ENCODE measurements around the gene PTGR3. TPM values are rescaled to one million over a fixed set of nuclear protein-coding genes. Genes with fewer than 3 reads are reported as not detected.

PTGR3 gene
- total RNA-seq, 4 donors from 2014 or later = 4.9 to 30.8 (median 21.7) TPM

- Histone ChIP-seq H3K9me3 (no peaks in the 10 kb centered on the region), H3K27me3 (no peaks in the 10 kb centered on the region), H3K27ac (no peak overlapping the region), H3K4me1 (no peaks in the 10 kb centered on the region), H3K36me3 (no peaks in the 10 kb centered on the region), H3K4me3 (no peak overlapping the region)
- no peak for DNase-seq
- intact Hi-C loops (cut with DNase I; ENCODE audit: low total_unique reads) = no loop called here
- TF ChIP-seq, protein P1, sequence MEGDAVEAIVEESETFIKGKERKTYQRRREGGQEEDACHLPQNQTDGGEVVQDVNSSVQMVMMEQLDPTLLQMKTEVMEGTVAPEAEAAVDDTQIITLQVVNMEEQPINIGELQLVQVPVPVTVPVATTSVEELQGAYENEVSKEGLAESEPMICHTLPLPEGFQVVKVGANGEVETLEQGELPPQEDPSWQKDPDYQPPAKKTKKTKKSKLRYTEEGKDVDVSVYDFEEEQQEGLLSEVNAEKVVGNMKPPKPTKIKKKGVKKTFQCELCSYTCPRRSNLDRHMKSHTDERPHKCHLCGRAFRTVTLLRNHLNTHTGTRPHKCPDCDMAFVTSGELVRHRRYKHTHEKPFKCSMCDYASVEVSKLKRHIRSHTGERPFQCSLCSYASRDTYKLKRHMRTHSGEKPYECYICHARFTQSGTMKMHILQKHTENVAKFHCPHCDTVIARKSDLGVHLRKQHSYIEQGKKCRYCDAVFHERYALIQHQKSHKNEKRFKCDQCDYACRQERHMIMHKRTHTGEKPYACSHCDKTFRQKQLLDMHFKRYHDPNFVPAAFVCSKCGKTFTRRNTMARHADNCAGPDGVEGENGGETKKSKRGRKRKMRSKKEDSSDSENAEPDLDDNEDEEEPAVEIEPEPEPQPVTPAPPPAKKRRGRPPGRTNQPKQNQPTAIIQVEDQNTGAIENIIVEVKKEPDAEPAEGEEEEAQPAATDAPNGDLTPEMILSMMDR (IDR thresholded peaks at IDR 0.05) = no peak
- no peak for TF ChIP-seq POLR2A (IDR thresholded peaks at IDR 0.05)
Observed at GRCh38 chr18:75235896-75236295, 27.0 kb upstream of the PTGR3 start.

GRCh38 chr18:75234901-75235300, 26.0 kb upstream of the PTGR3 start:
- intact Hi-C loops (cut with DNase I; ENCODE audit: low total_unique reads) = no loop called here
- Histone ChIP-seq H3K27me3 (no peaks in the 10 kb centered on the region), H3K27ac (no peak overlapping the region), H3K36me3 (no peaks in the 10 kb centered on the region), H3K4me3 (no peak overlapping the region), H3K9me3 (no peaks in the 10 kb centered on the region), H3K4me1 (no peaks in the 10 kb centered on the region)
- TF ChIP-seq, protein P1 (IDR thresholded peaks at IDR 0.05) = no peak
- no peak for TF ChIP-seq POLR2A (IDR thresholded peaks at IDR 0.05)
- DNase-seq = no peak

GRCh38 chr18:75231053-75231406, 22.1 kb upstream of the PTGR3 start:
- intact Hi-C loops (cut with DNase I; ENCODE audit: low total_unique reads) = no loop called here
- no peak for DNase-seq
- peak overlapping the region in 1 of 2 donors; percentile 24 for H3K27ac ChIP-seq
- H3K36me3 ChIP-seq = no peaks in the 10 kb centered on the region
- H3K27me3 ChIP-seq = no peaks in the 10 kb centered on the region
- no peak overlapping the region for H3K4me3 ChIP-seq
- H3K9me3 ChIP-seq = no peaks in the 10 kb centered on the region
- no peak for TF ChIP-seq POLR2A (IDR thresholded peaks at IDR 0.05)
- TF ChIP-seq, protein P1 (IDR thresholded peaks at IDR 0.05) = no peak
- H3K4me1 ChIP-seq = no peaks in the 10 kb centered on the region

- intact Hi-C loops (cut with DNase I; ENCODE audit: low total_unique reads) = no loop called here
- no peaks in the 10 kb centered on the region for H3K36me3 ChIP-seq
- no peaks in the 10 kb centered on the region for H3K4me1 ChIP-seq
- no peak for TF ChIP-seq POLR2A (IDR thresholded peaks at IDR 0.05)
- TF ChIP-seq, protein P1 (IDR thresholded peaks at IDR 0.05) = no peak
- H3K4me3 ChIP-seq = no peak overlapping the region
- DNase-seq = no peak
- no peaks in the 10 kb centered on the region for H3K27me3 ChIP-seq
- peak overlapping the region in 1 of 2 donors; percentile 24 for H3K27ac ChIP-seq
- no peaks in the 10 kb centered on the region for H3K9me3 ChIP-seq
Observed at GRCh38 chr18:75230163-75231052, 21.5 kb upstream of the PTGR3 start.

DNA sequence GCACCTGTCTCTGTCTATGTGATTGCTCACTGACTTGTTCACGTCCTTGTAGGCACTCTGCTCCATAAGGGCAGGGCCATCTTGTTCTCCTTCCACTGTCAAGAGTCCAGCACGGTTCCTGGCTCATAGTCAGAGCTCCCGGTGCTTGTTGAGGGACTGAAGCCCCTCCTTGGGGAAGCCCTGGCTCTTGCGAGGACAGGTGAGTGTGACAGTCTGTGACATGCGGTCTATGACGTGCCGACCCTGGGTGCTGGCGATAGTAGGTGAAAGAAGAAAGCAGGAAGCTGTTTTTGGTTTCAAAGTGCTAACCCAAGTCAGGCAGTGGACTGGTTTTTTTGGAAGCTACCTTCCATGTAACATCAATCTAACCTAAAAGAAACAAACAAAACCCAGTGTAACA, 20.5 kb upstream of the PTGR3 start:
- no peaks in the 10 kb centered on the region for H3K4me1 ChIP-seq
- no peaks in the 10 kb centered on the region for H3K27me3 ChIP-seq
- H3K36me3 ChIP-seq = no peaks in the 10 kb centered on the region
- no peaks in the 10 kb centered on the region for H3K9me3 ChIP-seq
- intact Hi-C loops (cut with DNase I; ENCODE audit: low total_unique reads) = no loop called here
- H3K4me3 ChIP-seq = no peak overlapping the region
- no peak for DNase-seq
- H3K27ac ChIP-seq = no peak overlapping the region
- TF ChIP-seq, protein P1 (IDR thresholded peaks at IDR 0.05) = no peak
- no peak for TF ChIP-seq POLR2A (IDR thresholded peaks at IDR 0.05)

Measured in uterus (tissue), 4 donors.